Measurements from ENCODE around the gene C1QC. TPM values are rescaled to one million over a fixed set of nuclear protein-coding genes. Genes with fewer than 3 reads are reported as not detected.

C1QC gene
- total RNA-seq, 1 donor from 2014 or later: not detected

DNA sequence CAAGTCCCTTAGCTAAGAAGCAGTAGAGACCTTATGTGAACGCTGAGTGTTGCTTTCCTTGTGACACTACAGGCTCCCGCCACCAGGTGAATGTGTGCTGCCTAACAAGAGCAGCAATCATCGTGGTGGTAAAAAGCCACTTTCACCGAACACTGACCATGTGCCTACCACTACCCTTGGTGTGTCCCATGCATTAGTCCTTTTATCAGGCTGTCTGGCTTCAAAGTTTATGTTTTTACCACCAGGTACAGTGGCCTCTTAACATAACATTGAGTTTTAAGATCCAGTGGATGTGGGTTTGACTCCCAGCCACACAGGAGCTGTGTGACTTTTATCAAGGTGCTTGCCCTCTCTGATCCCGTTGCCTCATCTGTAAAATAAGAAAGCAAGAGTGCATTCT, 11.3 kb downstream of the C1QC start:
- TF ChIP-seq, protein P1, sequence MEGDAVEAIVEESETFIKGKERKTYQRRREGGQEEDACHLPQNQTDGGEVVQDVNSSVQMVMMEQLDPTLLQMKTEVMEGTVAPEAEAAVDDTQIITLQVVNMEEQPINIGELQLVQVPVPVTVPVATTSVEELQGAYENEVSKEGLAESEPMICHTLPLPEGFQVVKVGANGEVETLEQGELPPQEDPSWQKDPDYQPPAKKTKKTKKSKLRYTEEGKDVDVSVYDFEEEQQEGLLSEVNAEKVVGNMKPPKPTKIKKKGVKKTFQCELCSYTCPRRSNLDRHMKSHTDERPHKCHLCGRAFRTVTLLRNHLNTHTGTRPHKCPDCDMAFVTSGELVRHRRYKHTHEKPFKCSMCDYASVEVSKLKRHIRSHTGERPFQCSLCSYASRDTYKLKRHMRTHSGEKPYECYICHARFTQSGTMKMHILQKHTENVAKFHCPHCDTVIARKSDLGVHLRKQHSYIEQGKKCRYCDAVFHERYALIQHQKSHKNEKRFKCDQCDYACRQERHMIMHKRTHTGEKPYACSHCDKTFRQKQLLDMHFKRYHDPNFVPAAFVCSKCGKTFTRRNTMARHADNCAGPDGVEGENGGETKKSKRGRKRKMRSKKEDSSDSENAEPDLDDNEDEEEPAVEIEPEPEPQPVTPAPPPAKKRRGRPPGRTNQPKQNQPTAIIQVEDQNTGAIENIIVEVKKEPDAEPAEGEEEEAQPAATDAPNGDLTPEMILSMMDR (IDR thresholded peaks at IDR 0.05; ENCODE audit: unreplicated experiment): peak; percentile 42

DNA sequence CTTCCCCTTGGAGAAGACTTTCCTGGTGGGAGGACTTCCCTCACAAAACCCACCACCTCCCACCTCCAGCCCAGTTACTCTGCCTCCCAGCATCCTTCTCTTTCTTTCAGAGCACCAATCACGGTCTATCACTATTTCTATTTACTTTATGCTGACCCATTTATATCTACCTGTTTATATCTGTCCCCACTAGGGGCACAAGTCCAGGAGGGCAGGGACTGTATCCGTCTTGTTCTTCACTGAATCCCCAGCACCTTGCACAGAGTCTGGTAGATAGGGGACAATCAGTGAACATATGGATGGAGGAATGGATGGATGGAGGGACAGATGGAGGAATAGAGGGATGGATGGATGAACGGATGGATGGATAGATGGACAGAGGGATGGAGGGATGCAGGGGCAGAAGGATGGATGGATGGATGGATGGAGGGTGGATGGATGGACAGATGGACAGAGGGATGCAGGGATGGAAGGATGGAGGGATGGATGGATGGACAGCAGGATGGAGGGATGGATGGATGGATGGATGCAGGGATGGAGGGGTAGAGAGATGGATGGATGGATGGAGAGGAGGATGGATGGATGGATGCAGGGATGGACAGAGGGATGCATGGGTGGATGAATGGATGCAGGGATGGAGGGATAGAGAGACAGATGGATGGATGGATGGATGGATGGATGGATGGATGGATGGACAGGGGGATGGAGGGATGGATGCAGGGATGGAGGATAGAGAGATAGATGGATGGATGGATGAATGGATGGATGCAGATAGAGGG, 15.1 kb downstream of the C1QC start:
- DNase-seq (ENCODE audit: low spot score, unreplicated experiment): no peak
- Mint-ChIP-seq H3K36me3 (ENCODE audit: insufficient read depth) (no peaks in the 10 kb centered on the region), H3K27ac (no peak overlapping the region), H3K27me3 (peaks cover 44% of the 10 kb centered on the region), H3K4me3 (ENCODE audit: low read depth) (no peak overlapping the region), H3K4me1 (ENCODE audit: low read depth) (no peaks in the 10 kb centered on the region), H3K9me3 (ENCODE audit: low read depth) (no peaks in the 10 kb centered on the region)
- TF ChIP-seq, protein P1 (IDR thresholded peaks at IDR 0.05; ENCODE audit: unreplicated experiment): peak; percentile 41

More for the DNA sequence above, 11.3 kb downstream of the C1QC start:
- no peak overlapping the region for H3K27ac Mint-ChIP-seq
- H3K4me1 Mint-ChIP-seq (ENCODE audit: low read depth): no peaks in the 10 kb centered on the region
- H3K27me3 Mint-ChIP-seq: peaks cover 62% of the 10 kb centered on the region
- H3K36me3 Mint-ChIP-seq (ENCODE audit: insufficient read depth): no peaks in the 10 kb centered on the region
- no peaks in the 10 kb centered on the region for H3K9me3 Mint-ChIP-seq (ENCODE audit: low read depth)
- DNase-seq (ENCODE audit: low spot score, unreplicated experiment): no peak
- H3K4me3 Mint-ChIP-seq (ENCODE audit: low read depth): no peak overlapping the region

DNA sequence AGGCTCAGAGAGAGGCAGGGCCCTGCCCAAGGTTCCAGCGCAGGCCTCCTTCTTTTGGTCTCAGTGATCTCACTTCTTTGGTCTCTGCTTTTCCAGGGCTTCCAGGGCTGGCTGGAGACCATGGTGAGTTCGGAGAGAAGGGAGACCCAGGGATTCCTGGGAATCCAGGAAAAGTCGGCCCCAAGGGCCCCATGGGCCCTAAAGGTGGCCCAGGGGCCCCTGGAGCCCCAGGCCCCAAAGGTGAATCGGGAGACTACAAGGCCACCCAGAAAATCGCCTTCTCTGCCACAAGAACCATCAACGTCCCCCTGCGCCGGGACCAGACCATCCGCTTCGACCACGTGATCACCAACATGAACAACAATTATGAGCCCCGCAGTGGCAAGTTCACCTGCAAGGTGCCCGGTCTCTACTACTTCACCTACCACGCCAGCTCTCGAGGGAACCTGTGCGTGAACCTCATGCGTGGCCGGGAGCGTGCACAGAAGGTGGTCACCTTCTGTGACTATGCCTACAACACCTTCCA, 17.3 kb downstream of the C1QC start:
- H3K27me3 Mint-ChIP-seq: peaks cover 30% of the 10 kb centered on the region
- H3K27ac Mint-ChIP-seq: no peak overlapping the region
- H3K4me3 Mint-ChIP-seq (ENCODE audit: low read depth): no peak overlapping the region
- no peaks in the 10 kb centered on the region for H3K36me3 Mint-ChIP-seq (ENCODE audit: insufficient read depth)
- DNase-seq (ENCODE audit: low spot score, unreplicated experiment): no peak
- no peaks in the 10 kb centered on the region for H3K9me3 Mint-ChIP-seq (ENCODE audit: low read depth)
- TF ChIP-seq, protein P1 (IDR thresholded peaks at IDR 0.05; ENCODE audit: unreplicated experiment): no peak
- no peaks in the 10 kb centered on the region for H3K4me1 Mint-ChIP-seq (ENCODE audit: low read depth)

DNA sequence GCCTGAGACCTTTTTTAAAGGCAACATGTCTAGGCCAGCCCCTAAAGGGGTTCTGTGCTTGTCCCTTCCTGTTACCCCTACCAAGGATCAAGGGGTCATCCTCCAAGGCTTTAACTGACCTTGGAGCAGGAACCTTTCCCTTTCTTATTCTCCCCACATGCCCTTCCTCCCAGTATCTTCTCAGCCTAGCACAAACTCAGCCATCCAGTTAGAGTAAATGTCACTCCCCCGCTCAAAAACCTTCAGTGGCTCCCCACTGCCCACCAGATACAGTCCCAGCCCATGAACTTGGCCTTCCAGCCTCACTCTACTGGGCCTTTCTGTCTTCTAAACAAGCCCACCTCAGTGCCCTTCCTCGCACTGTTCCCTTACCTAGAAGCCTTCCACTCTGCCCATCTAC, 18.4 kb downstream of the C1QC start:
- TF ChIP-seq, protein P1 (IDR thresholded peaks at IDR 0.05; ENCODE audit: unreplicated experiment): no peak
- H3K27me3 Mint-ChIP-seq: peaks cover 20% of the 10 kb centered on the region
- no peak for DNase-seq (ENCODE audit: low spot score, unreplicated experiment)
- no peak overlapping the region for H3K27ac Mint-ChIP-seq
- H3K4me3 Mint-ChIP-seq (ENCODE audit: low read depth): no peak overlapping the region
- H3K36me3 Mint-ChIP-seq (ENCODE audit: insufficient read depth): no peaks in the 10 kb centered on the region
- no peaks in the 10 kb centered on the region for H3K4me1 Mint-ChIP-seq (ENCODE audit: low read depth)
- no peaks in the 10 kb centered on the region for H3K9me3 Mint-ChIP-seq (ENCODE audit: low read depth)

DNA sequence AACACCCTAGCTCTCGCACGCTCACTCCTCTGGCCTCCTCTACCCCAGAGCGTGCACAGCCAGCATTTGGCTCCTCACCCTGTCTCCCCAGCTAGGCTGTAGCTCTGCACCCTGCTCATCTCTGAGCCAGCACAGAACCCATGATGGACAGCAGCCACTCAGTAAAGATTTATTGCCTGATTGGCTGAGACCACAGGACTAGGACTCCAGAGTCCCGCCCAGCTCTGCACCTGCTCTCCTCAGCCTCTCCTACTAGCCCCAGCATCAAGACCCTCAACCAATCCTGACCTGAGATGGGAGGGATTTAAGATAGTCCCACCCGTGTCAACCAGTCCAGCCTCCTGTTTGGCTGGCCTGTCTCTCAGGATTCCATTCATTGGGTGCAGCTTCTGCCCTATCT, 18.9 kb downstream of the C1QC start:
- H3K4me3 Mint-ChIP-seq (ENCODE audit: low read depth): no peak overlapping the region
- peaks cover 21% of the 10 kb centered on the region for H3K27me3 Mint-ChIP-seq
- H3K27ac Mint-ChIP-seq: no peak overlapping the region
- DNase-seq (ENCODE audit: low spot score, unreplicated experiment): no peak
- TF ChIP-seq, protein P1 (IDR thresholded peaks at IDR 0.05; ENCODE audit: unreplicated experiment): no peak
- H3K9me3 Mint-ChIP-seq (ENCODE audit: low read depth): no peaks in the 10 kb centered on the region
- no peaks in the 10 kb centered on the region for H3K4me1 Mint-ChIP-seq (ENCODE audit: low read depth)
- H3K36me3 Mint-ChIP-seq (ENCODE audit: insufficient read depth): no peaks in the 10 kb centered on the region
